H9 (cell line): ENCODE results near the gene SLC16A7. TPM values are rescaled to one million over a fixed set of nuclear protein-coding genes. Genes with fewer than 3 reads are reported as not detected.

ENCODE experiments used
- DNase-seq: peaks from one replicate; pipeline ENCODE4 v3.0.0-alpha.2; 2017
- H2AFZ ChIP-seq: one replicate; pipeline ENCODE4 v1.6.1; 2013; ENCODE audit warnings: mild to moderate bottlenecking, low read length, control low read depth, moderate library complexity
- H2AK5ac ChIP-seq: 2 replicates; pipeline ENCODE4 v1.6.1; 2013; ENCODE audit warnings: low read length, control low read depth, mixed read lengths; ENCODE audit not compliant: insufficient read length
- H2BK120ac ChIP-seq: one replicate; pipeline ENCODE4 v1.6.1; 2013; ENCODE audit warnings: low read depth, mild to moderate bottlenecking, low read length, control low read depth, inconsistent platforms; ENCODE audit not compliant: poor library complexity, severe bottlenecking
- H2BK12ac ChIP-seq: 2 replicates; pipeline ENCODE4 v1.6.1; 2013; ENCODE audit warnings: low read length, control low read depth, mixed read lengths, low read depth; ENCODE audit not compliant: insufficient read length
- H2BK15ac ChIP-seq: 2 replicates; pipeline ENCODE4 v1.6.1; 2013; ENCODE audit warnings: low read depth, low read length, control low read depth
- H2BK20ac ChIP-seq: one replicate; pipeline ENCODE4 v1.6.1; 2013; ENCODE audit warnings: low read depth, mild to moderate bottlenecking, low read length, control low read depth, inconsistent platforms; ENCODE audit not compliant: poor library complexity, severe bottlenecking
- H2BK5ac ChIP-seq: 2 replicates; pipeline ENCODE4 v1.6.1; 2013; ENCODE audit warnings: low read length, control low read depth, mixed read lengths; ENCODE audit not compliant: insufficient read length
- H3K14ac ChIP-seq: 2 replicates; pipeline ENCODE4 v1.6.1; 2013; ENCODE audit warnings: low read length, control low read depth; ENCODE audit not compliant: insufficient read depth
- H3K18ac ChIP-seq: 2 replicates; pipeline ENCODE4 v1.6.1; 2013; ENCODE audit warnings: low read depth, mild to moderate bottlenecking, mixed read lengths, low read length, control low read depth; ENCODE audit not compliant: insufficient read length
- H3K23ac ChIP-seq: 2 replicates; pipeline ENCODE4 v1.6.1; 2013; ENCODE audit warnings: low read length, control low read depth, mixed read lengths, low read depth; ENCODE audit not compliant: insufficient read length
- H3K23me2 ChIP-seq: 2 replicates; pipeline ENCODE4 v1.6.1; 2013; ENCODE audit warnings: low read depth, mild to moderate bottlenecking, mixed read lengths, low read length, control low read depth; ENCODE audit not compliant: insufficient read length, poor library complexity, severe bottlenecking
- H3K27ac ChIP-seq: 2 replicates; pipeline ENCODE4 v1.5.1; 2013; ENCODE audit warnings: low read length, control low read depth, mixed read lengths, low read depth; ENCODE audit not compliant: insufficient read length
- H3K27me3 ChIP-seq: 2 replicates; pipeline ENCODE4 v1.6.1; 2013; ENCODE audit warnings: low read length, control low read depth, inconsistent platforms; ENCODE audit not compliant: insufficient read depth
- H3K4ac ChIP-seq: 2 replicates; pipeline ENCODE4 v1.6.1; 2013; ENCODE audit warnings: low read depth, mild to moderate bottlenecking, control low read depth, inconsistent platforms, low read length, moderate library complexity
- H3K4me1 ChIP-seq: 2 replicates; pipeline ENCODE4 v1.6.1; 2013; ENCODE audit warnings: low read length, control low read depth, inconsistent platforms; ENCODE audit not compliant: insufficient read depth
- H3K4me2 ChIP-seq: 2 replicates; pipeline ENCODE4 v1.6.1; 2013; ENCODE audit warnings: low read length, control low read depth, mixed read lengths; ENCODE audit not compliant: insufficient read length, insufficient read depth
- H3K56ac ChIP-seq: 2 replicates; pipeline ENCODE4 v1.6.1; 2013; ENCODE audit warnings: low read depth, mild to moderate bottlenecking, mixed read lengths, low read length, control low read depth; ENCODE audit not compliant: insufficient read length
- H3K79me1 ChIP-seq: 2 replicates; pipeline ENCODE4 v1.6.1; 2013; ENCODE audit warnings: low read depth, mild to moderate bottlenecking, moderate library complexity, low read length, control low read depth, inconsistent platforms; ENCODE audit not compliant: insufficient read depth, poor library complexity, severe bottlenecking
- H3K79me2 ChIP-seq: 2 replicates; pipeline ENCODE4 v1.6.1; 2013; ENCODE audit warnings: low read length, control low read depth, inconsistent platforms; ENCODE audit not compliant: insufficient read depth
- H3K9ac ChIP-seq: 2 replicates; pipeline ENCODE4 v1.6.1; 2013; ENCODE audit warnings: low read length, control low read depth, mixed read lengths; ENCODE audit not compliant: insufficient read length; ENCODE audit errors: extremely low read depth
- H3K9me3 ChIP-seq: one replicate; pipeline ENCODE4 v1.6.1; 2013; ENCODE audit warnings: low read depth, low read length, inconsistent platforms; ENCODE audit not compliant: control insufficient read depth
- H3T11ph ChIP-seq: one replicate; pipeline ENCODE4 v1.6.1; 2013; ENCODE audit warnings: mild to moderate bottlenecking, low read length, control low read depth, inconsistent platforms
- H4K20me1 ChIP-seq: one replicate; pipeline ENCODE4 v1.6.1; 2013; ENCODE audit not compliant: control insufficient read depth, insufficient read length, insufficient read depth
- H4K5ac ChIP-seq: 2 replicates; pipeline ENCODE4 v1.6.1; 2013; ENCODE audit warnings: low read depth, mild to moderate bottlenecking, mixed read lengths, low read length, control low read depth; ENCODE audit not compliant: insufficient read length
- H4K8ac ChIP-seq: replicated peaks from 2 replicates; pipeline ENCODE4 v1.6.1; 2013; ENCODE audit warnings: low read length, control low read depth, mixed read lengths, low read depth; ENCODE audit not compliant: insufficient read length
- H4K91ac ChIP-seq: 2 replicates; pipeline ENCODE4 v1.6.1; 2013; ENCODE audit warnings: low read depth, mild to moderate bottlenecking, moderate library complexity, mixed read lengths, low read length, control low read depth; ENCODE audit not compliant: insufficient read length
- H3K27ac Mint-ChIP-seq, 3 experiments: 2 replicates in 2 of 3; 3 replicates in 1 of 3; pipeline ENCODE4 v1.8.0; 2020 to 2021; ENCODE audit warnings: mixed read lengths in 3 of 3, mild to moderate bottlenecking in 1 of 3, moderate library complexity in 1 of 3
- H3K27me3 Mint-ChIP-seq: 2 replicates; pipeline ENCODE4 v1.8.0; 2021; ENCODE audit warnings: low read depth, mild to moderate bottlenecking, moderate library complexity, mixed read lengths
- H3K36me3 Mint-ChIP-seq, 3 experiments: 2 replicates in 2 of 3; 3 replicates in 1 of 3; pipeline ENCODE4 v1.8.0; 2020 to 2021; ENCODE audit warnings: low read depth in 3 of 3, mixed read lengths in 3 of 3; ENCODE audit not compliant: insufficient read depth in 1 of 3
- H3K4me1 Mint-ChIP-seq, 2 experiments: 2 replicates each; pipeline ENCODE4 v1.8.0; 2020; ENCODE audit warnings: mixed read lengths in 2 of 2
- H3K4me3 Mint-ChIP-seq, 2 experiments: 2 replicates in 1 of 2; 3 replicates in 1 of 2; pipeline ENCODE4 v1.8.0; 2020 to 2021; ENCODE audit warnings: mild to moderate bottlenecking in 2 of 2, mixed read lengths in 2 of 2, moderate library complexity in 1 of 2
- H3K9me3 Mint-ChIP-seq, 2 experiments: 2 replicates in 1 of 2; 3 replicates in 1 of 2; pipeline ENCODE4 v1.8.0; 2020; ENCODE audit warnings: mild to moderate bottlenecking in 2 of 2, mixed read lengths in 2 of 2, moderate library complexity in 1 of 2
- CTCF ChIP-seq: fragments of 200-600 bp; sonication (generic); conservative IDR thresholded peaks from 3 replicates; pipeline ENCODE4 v1.8.0; 2021; ENCODE audit warnings: antibody characterized with exemption, mild to moderate bottlenecking
- WGBS: extraction: QIAGEN DNeasy Blood & Tissue Kit; methylation state at CpG from one replicate; pipeline ENCODE4 v1.1.7; 2013; ENCODE audit warnings: missing lambda C conversion rate, low lambda C conversion rate, mixed read lengths; ENCODE audit not compliant: insufficient read length; ENCODE audit errors: extremely low coverage; 5-methylcytosine and 5-hydroxymethylcytosine counted together
- total RNA-seq: library from RNA; stranded (reverse); gene quantifications from 2 replicates; pipeline ENCODE4 v1.2.1, GENCODE V29; 2021

Gene SLC16A7
- total RNA-seq, 1 experiment from 2014 or later = 2.2 TPM

GRCh38 chr12:59629890-59630289, 34.1 kb downstream of the SLC16A7 start:
- H3K27me3 ChIP-seq = no peaks in the 10 kb centered on the region
- no CpG with 5 or more reads among the region's 3 CpGs for whole genome bisulfite sequencing
- no peak overlapping the region for H4K8ac ChIP-seq
- H3K14ac ChIP-seq = no peak overlapping the region
- H3K9ac ChIP-seq = no peak overlapping the region
- H3K4ac ChIP-seq = no peak overlapping the region
- no peak overlapping the region for H3K27ac ChIP-seq
- H3K4me2 ChIP-seq = no peak overlapping the region
- Mint-ChIP-seq H3K36me3 (no peaks in the 10 kb centered on the region), H3K4me1 (peaks cover 2 to 3% of the 10 kb centered on the region in 2 experiments; a peak in 3 of 4 replicates), H3K27ac (no peak overlapping the region), H3K4me3 (no peak overlapping the region), H3K9me3 (no peaks in the 10 kb centered on the region), H3K27me3 (no peaks in the 10 kb centered on the region)
- H2BK120ac ChIP-seq = no peak overlapping the region
- H2AK5ac ChIP-seq = no peak overlapping the region
- no peak overlapping the region for H3K56ac ChIP-seq
- no peak overlapping the region for H3T11ph ChIP-seq
- H3K79me1 ChIP-seq = no peaks in the 10 kb centered on the region
- H4K5ac ChIP-seq = no peak overlapping the region
- no peaks in the 10 kb centered on the region for H4K20me1 ChIP-seq
- H2BK15ac ChIP-seq = no peak overlapping the region
- H2BK5ac ChIP-seq = no peak overlapping the region
- H2BK20ac ChIP-seq = no peak overlapping the region
- H4K91ac ChIP-seq = no peak overlapping the region
- no peak overlapping the region for H3K18ac ChIP-seq
- H3K9me3 ChIP-seq = no peaks in the 10 kb centered on the region
- no peak for DNase-seq
- H2AFZ ChIP-seq = no peak overlapping the region
- H3K23ac ChIP-seq = no peak overlapping the region
- no peak for TF ChIP-seq CTCF
- H3K79me2 ChIP-seq = no peaks in the 10 kb centered on the region
- no peaks in the 10 kb centered on the region for H3K23me2 ChIP-seq
- H2BK12ac ChIP-seq = no peak overlapping the region
- H3K4me1 ChIP-seq = no peaks in the 10 kb centered on the region
